Spleen (tissue), 7 donors: ENCODE measurements around the gene TMEM178B.

Experiments
- POLR2A ChIP-seq, 3 donors: fragments of 450-650 bp; IDR thresholded peaks; one replicate each; pipeline ENCODE4 v1.5.1; 2017; ENCODE audit warnings: antibody characterized with exemption in 3 of 3, mild to moderate bottlenecking in 1 of 3
- POLR2AphosphoS5 ChIP-seq, 3 donors: sonication (generic); formaldehyde crosslinking; IDR thresholded peaks; one replicate each; pipeline ENCODE4 v1.5.1; 2017; ENCODE audit warnings: antibody characterized with exemption in 3 of 3
- TF ChIP-seq, protein P1 (sequence below), 11 experiments: fragments of 200-600 bp in 7 of 11; fragments of 450-650 bp in 4 of 11; sonication (generic) in 4 of 11; IDR thresholded peaks in 8 of 11; conservative IDR thresholded peaks in 3 of 11; 1 replicate in 7 of 11; 2 replicates in 4 of 11; pipeline versions ENCODE4 v1.4.0 to v1.8.0; 2016 to 2021; ENCODE audit warnings: antibody characterized with exemption in 11 of 11, inconsistent platforms in 4 of 11, mild to moderate bottlenecking in 1 of 11
- donor health status: DM: no; HTN: no; CAD: no; lungs with moderate emphysema.
- donor health status: DM: no; HTN: no; CAD: no.
- donor health status: DM: no; HTN: no; CAD: no.

DNA sequence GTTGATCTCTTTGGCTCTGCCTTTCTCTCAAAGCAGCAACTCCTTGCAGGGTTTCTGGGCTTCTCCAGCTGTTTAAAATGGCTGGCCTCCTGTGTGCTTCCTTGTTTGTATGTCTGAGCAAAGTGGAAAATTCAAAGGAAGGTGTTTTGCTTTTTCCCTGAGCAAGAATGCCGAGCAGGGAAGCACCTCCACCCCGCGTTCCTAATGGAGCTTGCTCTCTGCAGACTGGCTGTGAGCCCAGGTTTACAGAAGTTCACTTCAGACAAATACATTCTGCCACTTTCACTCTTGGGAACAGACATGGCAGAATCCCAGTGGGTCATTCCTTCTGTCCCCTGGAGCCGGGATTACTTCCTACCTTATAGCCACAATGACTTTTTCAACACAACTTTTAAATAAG is 295.6 kb downstream of the TMEM178B start:
- TF ChIP-seq, protein P1, sequence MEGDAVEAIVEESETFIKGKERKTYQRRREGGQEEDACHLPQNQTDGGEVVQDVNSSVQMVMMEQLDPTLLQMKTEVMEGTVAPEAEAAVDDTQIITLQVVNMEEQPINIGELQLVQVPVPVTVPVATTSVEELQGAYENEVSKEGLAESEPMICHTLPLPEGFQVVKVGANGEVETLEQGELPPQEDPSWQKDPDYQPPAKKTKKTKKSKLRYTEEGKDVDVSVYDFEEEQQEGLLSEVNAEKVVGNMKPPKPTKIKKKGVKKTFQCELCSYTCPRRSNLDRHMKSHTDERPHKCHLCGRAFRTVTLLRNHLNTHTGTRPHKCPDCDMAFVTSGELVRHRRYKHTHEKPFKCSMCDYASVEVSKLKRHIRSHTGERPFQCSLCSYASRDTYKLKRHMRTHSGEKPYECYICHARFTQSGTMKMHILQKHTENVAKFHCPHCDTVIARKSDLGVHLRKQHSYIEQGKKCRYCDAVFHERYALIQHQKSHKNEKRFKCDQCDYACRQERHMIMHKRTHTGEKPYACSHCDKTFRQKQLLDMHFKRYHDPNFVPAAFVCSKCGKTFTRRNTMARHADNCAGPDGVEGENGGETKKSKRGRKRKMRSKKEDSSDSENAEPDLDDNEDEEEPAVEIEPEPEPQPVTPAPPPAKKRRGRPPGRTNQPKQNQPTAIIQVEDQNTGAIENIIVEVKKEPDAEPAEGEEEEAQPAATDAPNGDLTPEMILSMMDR (IDR thresholded peaks at IDR 0.05 in 8 of 11, conservative IDR thresholded peaks at IDR 0.05 in 3 of 11) = no peak
- no peak for TF ChIP-seq POLR2AphosphoS5 (IDR thresholded peaks at IDR 0.05)
- TF ChIP-seq POLR2A (IDR thresholded peaks at IDR 0.05) = no peak
